Non-pigmented ciliary epithelial cell (primary cell): ENCODE data around the gene OSBPL2.

Experiments used
- DNase-seq: peaks from one replicate; pipeline ENCODE4 v3.0.0-alpha.2; 2010; ENCODE audit warnings: low read depth

OSBPL2 gene

DNA sequence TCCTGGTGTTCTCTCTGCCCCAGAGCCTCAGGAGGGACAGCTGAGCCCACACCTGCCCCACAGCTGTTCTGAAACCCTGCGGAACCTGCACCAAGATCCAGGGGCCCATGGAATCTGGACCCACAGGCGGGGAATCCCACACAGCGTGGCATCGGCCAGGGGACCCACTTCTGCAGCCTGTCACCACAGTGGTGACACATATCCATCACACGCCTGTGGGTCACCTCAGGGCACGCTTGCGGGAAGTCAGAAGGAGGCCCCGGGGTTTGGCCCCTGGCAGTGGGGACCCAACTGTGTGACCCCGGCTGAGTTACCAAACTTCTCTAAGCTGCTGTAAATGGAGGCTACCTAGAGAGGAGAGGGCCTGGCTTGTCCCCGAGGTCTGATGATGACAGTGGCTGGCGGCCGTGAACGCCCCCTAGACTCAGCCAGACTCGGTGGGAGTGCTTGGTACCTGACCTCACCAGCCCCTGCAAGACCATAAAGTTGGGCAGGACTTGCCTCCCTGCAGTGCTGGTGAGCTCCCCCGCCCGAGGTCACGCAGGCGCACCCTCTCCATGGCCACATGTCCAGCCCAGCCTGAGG is 16.0 kb upstream of the OSBPL2 start:
- DNase-seq = no peak

DNA sequence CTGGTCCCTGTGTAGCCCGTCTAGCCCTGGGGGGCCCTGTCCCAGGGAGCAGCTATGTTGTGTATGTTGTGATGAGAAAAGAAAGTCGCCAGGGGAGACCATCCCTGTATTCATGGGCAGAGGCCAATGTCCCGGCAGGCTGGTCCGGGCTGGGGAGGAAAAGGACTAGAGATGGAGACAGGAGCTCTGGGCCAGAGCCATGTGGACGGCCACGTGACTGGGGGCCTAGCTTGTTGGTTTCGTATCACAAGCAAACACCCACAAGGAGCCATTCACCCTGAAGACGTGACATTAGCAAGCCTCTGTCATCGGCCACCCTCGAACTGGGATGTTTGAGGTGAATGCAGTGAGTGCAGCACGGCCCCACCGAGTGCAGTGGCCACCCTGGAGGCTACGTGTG is 15.3 kb upstream of the OSBPL2 start:
- DNase-seq = no peak

- no peak for DNase-seq
These were observed 14.8 kb upstream of the OSBPL2 start for GRCh38 chr20:62223571-62223970.

DNA sequence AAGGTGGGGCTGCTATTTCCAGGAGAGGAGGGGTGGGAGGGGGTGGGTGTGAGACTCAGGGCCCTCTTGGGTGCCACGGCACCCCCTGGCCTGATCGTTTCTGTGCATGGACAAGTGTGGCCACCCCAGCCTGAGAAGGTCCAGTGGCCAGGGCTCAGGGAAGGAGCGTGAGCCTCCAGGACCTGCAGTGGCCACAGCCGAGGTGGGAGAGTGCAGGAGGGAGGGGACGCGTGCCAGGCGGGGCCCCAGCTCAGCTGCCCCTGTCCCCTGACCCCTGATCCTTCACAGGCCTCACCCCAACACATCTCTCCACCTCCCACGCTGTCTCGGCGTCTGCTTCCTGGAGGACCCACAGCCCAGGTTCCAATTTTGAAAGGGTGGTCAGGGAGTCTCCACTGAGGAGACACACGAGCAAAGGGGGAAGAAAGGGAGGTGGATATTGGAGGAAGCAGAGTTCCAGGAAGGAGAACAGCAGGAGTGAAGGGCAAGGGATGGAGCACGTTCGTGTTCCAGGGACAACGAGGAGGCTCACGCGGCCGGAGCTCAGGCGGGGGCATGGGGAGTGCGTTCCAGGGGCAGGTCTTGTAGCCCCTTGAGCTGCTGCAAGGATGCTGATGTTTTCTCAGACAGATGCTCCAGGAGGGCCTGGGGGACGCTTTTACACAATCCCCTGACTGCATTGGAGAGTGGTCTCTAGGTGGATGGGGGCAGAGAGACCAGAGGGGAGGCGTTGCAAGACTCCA is 14.0 kb upstream of the OSBPL2 start:
- no peak for DNase-seq

GRCh38 chr20:62225026-62225425 is 13.3 kb upstream of the OSBPL2 start:
- no peak for DNase-seq

DNA sequence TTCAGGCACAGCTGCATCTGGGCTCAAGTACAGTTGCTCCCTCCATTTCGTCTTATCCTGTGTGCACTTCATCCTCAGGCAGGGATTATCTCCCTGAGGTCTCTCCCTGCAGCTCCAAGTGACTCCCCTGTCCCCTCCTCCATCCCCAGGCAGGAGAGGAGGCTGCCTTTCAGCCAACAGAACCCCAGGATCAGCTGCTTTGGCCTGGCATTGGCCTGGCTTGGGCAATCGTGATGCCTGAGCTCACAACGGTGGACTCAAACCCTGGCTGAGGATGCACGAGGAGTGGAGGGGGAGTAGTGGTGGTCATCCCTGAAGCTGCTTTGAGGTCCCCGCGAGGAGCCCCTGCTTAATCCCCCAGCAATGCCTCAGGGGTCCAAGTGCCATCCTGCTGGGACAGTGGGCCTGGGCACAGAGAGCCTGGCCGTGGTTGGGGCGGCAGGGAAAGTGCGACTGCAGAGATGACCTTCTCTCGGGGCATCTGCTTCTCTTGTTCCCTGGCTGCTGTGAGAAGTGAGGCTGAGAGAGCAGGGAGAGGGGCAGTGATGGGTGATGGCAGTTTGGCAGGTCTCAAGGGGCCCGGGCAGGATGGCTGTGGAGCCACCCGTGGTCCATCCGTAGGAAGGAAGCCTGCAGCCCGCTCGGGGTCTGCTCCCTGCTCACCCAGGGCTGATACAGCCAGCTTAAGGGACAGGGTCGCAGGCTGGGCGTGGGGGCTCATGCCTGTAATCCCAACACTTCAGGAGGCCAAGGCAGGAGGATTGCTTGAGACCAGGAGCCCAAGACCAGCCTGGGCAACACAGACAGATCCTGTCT is 12.3 kb upstream of the OSBPL2 start:
- DNase-seq = no peak

GRCh38 chr20:62226707-62227590 is 11.4 kb upstream of the OSBPL2 start:
- no peak for DNase-seq

GRCh38 chr20:62227591-62227976 is 10.7 kb upstream of the OSBPL2 start:
- DNase-seq = no peak

DNA sequence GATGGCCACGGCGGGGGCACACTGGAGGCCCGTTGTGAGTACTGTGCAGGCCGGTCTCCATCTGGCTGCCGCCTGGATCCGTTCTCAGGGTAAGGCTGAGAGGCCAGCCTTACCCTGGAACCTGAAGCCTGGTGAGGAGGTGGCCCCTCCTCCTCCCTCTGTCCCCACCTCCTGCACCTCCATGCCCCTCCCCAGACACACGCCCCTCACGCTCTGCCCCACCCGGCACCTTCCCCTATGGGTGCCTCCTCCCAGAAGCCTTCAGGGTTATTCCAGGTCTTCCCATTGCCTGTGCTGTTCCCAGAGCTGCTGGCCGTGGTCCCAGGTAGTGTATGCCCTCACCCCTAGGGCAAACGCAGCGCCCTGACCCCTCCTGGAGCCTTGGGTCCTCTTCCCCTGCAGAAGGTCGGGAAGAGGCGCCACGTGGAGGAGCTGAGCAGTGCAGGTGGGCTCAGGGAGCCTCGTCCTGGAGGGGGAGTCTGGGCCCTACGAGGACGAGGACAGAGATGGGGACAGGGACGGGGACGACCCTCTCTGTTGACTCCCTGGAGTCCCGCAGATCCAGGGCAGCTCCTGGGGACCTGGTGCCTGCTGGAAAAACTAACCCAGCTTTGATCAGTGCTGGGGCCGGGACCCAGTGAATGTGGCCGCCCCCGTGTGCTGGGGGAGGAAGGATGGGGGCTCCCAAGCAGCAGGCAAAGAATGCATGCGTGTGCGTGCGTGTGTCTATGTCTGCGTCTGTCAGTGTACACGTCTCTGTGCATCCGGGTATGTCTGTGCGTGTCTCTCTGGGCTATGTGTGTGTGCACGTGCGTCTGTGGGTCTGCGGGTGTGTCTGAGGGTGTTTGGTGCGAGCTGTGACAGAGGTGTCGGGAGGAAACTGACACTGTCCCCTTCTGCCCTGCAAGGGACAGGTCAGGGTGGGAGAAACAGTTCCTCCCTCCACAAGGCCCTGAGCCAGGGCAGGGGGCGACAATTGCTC is 10.1 kb upstream of the OSBPL2 start:
- no peak for DNase-seq

GRCh38 chr20:62228982-62229545 is 9.3 kb upstream of the OSBPL2 start:
- no peak for DNase-seq

DNA sequence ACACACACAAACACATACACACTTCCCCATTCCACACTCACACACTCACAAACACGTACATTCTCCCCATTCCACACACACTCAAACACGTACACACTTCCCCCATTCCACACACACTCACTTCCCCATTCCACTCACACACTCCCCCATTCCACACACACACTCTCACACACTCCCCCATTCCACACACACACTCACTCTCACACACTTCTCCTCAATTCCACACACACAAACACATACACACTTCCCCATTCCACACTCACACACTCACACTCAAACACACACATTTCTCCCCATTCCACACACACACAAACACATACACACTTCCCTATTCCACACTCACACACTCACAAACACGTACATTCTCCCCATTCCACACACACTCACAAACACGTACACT is 8.7 kb upstream of the OSBPL2 start:
- no peak for DNase-seq

- DNase-seq = no peak
These were observed 8.0 kb upstream of the OSBPL2 start for GRCh38 chr20:62230276-62230675.

DNA sequence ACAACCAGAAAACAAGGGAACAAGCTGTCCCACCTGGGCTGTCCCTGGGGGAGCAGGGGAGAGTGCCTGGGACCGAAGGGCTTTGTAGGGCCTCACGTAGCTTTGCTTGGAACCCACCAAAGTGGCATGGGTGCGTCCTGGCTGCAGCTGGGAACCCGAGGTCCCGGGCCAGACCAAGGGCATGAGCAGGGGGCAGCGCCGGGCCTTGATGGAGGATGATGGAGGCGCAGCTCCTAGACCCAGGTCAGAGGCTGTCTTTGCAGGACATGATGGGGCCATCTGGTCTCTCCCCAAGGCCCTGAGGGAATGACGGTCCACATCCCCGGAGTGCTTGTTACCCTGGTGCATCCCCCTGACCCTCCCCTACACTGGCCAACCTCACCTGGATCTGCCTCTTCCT is 7.6 kb upstream of the OSBPL2 start:
- no peak for DNase-seq

DNA sequence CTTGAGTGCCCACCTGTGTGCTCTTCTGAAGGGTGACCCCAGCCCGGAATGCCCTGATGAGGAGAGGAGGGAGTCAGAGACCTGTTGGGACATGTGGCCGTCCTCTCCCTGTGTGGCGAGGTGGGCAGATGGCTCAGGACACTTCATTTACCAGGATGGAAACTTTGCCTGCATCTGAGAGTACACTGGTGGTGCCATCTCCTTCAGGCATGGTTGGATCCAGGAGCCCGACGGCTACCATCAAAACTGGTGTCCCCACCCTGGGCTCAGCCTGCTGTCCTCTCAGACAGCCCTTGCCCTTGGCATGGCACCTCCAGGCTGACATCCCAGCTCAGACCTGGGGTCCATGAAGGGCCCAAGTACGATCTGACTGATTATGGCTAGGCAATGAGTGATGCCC is 7.0 kb upstream of the OSBPL2 start:
- no peak for DNase-seq

- no peak for DNase-seq
These were observed 6.1 kb upstream of the OSBPL2 start for GRCh38 chr20:62232194-62232593.

DNA sequence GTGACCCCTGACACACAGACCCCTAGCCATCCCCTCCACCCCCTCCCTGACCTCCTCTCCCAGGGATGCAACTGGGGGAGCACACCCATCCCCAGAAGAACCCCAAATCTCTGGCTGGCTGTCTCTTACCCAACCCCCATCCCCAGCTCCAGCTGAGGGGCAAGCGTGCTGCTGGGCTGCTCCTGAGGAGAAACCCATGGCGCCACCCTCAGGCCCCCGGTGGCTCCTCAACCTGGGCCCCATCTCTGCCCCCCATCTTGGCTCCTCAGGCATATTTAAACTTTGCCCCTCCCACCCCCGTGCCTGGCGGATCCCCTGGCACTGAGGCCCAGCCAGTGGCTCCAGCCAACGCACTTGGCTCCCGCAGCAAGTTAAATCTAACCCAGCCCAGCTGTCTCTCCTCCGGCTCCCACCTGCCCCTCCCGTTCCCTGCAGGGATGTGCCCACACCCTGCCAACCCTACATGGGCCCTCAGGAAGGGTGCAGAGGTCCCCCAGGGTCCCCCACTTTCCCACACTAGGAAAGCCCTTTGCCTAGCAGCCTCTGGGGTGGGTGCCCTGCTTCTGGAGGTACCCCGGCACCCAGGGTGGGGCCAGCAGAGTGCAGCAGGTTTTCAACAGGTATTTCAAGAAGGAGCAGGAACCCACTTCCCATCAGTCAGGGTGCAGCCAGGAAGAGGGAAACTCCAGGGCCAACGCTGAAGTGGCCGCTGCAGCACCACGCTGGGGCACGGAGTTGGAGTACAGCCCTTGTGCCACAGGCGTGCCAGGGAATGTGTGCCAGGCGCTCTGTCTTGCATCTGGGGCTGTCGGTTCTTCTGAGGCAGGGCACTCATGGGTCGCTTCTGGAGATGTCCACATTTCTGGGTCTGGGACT is 5.3 kb upstream of the OSBPL2 start:
- DNase-seq = no peak

DNA sequence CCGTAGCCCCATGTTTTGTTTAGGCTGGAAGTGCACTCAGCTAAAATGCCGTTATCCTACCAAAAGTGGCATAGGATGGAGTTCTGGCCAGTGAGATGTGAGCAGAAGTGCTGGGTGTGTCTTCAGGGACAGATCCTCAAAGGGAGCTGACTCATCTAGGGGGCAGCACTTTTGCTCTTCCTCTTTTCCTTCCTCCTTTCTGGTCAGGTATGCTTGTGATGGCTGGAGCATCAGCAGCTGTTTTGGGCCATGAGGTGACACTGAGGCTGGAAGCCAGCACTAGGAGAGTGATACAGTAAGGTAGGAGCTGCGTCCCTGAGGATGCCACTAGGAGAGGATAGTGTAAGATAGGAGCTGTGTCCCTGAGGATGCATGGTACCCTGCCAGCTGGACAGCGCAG is 4.6 kb upstream of the OSBPL2 start:
- no peak for DNase-seq

- no peak for DNase-seq
These were observed 4.0 kb upstream of the OSBPL2 start for GRCh38 chr20:62234339-62234738.

DNA sequence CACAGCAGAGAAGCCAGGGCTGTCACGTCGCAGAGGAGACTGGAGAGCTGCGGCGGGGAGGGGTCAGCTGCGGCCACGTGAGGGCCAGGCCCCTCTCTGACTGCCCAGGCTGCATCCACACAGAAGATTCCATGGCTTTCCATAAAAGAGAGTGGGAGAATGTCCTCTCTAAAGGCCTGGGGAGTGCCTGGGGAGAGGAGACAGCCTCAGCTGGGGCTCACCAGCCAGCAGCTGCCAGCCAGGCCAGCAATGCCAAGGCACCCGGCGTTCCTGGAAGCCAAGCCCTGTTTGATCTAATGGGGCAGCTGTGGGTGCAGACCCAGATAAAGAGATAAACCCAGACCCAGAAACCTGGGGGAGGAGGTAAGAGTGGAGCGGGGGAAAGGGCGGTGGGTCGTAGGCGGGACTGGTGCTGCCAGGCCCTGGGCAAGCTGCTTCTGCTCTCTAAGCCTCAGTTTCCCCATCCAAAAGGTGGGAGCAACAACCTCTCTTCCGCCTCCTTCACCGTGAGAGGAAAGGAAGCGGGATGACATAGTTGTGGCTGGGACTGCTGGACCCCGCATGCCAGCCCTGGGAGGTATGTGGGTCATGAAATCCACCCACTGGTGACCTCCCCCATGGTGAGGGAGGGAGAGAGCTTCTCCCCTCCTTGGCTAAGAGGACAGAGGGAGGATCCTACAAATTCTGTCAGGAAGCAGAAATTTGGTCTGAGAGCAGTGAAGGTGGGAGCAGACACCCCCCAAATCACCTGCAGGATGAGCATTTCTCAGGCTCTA is 3.1 kb upstream of the OSBPL2 start:
- no peak for DNase-seq
